NCI-H2196 (cell line): ENCODE measurements around the gene TNFSF15.

ENCODE experiments used
- DNase-seq: peaks from one replicate; lab custom pipeline; 2025; ENCODE audit not compliant: unreplicated experiment; lab: John Stamatoyannopoulos, UW

TNFSF15 gene

DNA sequence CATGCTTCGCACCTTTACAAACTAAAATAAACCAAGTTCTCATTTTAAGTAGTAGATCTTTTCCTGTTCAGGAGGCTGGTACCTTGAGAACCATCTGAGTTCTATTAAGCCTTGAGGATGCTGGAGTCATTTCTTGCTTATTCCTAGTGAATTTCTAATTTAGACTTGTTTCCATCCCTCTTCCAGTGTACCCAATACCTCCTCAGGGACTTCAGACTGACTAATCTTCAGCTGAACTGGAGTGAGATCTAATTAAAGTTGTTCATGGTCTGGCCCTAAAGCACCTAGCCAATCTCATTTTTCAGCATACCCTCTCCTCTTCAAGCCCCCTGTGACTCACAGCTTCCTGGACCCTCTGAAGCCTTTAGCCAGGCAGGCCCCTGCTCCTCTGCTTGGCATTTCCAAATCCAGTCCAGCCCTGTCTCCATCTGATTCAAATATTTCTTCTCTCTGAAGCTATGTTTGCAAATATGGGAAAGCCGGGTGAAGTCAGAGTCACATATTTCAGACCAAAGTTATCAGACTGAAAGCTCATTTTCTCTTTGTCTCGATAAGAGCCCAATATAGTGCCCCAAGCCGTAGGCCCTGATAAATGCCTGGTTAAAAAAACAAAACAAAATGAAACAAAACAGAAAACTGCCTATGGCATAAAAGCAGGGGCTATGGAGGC is 19.4 kb upstream of the TNFSF15 start:
- DNase-seq, result no peak

DNA sequence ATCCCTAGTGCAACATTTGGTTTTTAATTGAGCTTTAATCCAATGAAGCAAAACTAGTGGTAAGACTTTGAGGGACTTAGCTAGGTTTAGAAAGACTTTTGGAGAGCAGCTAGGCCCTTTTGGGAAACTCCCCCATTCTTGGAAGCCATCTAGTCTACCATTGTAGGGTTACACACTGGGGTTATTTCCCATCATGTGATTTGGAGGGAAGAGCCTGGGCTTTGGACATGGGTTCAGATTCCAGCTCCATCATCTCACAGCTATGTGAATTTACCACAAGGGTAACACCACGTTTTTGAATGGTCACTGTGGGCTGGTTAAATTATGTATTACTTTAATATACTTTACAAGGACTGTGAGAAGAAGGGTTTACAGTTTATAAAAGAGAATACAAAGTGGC is 18.3 kb upstream of the TNFSF15 start:
- DNase-seq, result no peak

DNA sequence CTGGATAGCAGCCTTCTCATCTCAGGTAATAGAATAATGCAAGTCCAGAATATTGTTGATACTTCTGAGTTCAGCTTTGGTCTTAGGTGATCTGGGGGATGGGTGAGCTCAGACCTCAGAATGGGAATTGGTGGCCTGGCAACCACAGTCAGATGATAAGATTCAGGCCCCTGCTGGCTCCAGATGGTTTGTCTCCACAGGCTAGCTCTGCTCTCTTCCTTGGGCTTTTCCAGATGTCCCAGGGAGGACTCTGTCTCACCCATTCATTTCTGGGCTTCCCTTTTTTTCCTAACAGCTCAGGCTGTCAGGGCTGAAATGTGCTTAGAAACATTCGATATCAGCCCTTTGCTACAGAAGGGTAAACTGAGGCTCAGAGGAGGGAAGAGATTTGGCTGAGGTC is 17.6 kb upstream of the TNFSF15 start:
- no peak for DNase-seq

- no peak for DNase-seq
Measured at GRCh38 chr9:114822708-114823107, 16.9 kb upstream of the TNFSF15 start.

- no peak for DNase-seq
Measured at GRCh38 chr9:114820776-114821501, 15.1 kb upstream of the TNFSF15 start.

DNA sequence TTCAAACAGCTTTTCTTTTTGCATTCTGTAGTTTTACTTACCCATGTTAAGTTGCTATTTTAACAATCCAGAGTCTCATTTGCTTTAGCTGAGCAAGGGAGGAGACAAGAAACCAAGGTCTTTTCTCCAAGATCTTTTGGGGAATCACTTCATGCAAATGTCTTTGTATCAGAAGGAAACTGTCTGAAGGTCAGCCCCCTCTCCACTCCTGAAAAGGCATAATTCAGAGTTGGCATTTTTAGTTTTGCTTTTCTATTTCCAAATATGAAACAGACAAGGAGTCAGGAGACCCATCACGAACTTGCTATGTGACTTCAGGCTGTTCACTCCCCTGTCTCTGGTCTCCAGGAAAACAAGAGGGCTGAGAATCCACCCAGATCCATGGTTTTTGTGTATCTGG is 12.3 kb upstream of the TNFSF15 start:
- DNase-seq, result no peak

DNA sequence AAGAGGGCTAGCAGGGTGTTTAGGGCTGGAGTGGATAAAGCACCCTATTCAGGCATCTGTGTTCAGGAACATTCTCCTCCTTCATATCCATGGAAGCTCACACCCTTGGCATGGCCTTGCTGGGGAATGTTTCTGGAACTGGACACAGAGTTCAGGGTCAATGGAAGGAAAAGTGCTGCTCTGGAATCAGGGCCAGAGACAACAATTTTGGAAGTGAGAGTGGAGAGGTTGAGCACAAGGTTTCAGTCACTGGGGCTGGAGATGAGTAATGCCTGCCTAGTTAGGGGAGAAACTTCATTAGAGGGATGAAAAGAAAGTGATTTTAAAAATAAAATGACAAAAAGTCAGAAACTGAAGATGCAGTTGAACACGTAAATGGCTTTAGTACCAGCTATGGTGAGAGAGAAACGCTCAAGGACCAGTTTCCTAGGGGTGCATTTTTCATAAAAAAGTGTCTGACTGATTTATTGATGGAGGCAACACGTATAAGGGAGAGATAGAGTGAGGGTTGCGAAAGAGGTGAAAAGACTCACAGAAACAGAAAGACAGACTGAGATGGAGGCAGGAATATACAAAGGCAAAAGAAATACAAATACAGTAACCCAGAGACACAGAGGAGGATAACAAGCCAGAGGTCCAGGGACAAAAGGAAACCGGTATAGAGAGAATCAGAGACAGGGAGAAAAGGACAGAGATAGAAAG is 8.0 kb upstream of the TNFSF15 start:
- DNase-seq, result no peak

GRCh38 chr9:114811966-114812636 is 6.3 kb upstream of the TNFSF15 start:
- DNase-seq, result peak; percentile 37

DNA sequence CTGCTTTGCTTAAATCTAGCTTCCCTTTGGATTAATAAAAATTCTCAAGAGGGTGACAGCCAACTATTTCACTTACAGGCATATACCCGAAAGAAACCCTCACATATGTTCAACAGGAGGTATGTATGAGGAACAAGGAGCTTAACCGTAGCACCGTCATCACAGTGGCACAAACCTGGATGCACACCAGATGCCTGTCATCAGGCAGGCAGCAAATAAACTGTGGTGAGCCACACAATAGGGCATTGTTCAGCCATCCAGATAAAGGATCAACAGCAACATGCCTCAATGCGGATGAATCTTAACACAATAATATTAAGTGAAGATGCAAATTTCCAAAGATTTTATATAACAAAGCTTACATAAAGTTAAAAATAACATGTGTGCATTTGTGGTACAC is 5.5 kb upstream of the TNFSF15 start:
- DNase-seq, result no peak

- no peak for DNase-seq
Measured at GRCh38 chr9:114810614-114811013, 4.8 kb upstream of the TNFSF15 start.

- DNase-seq, result no peak
Measured at GRCh38 chr9:114806526-114806900, 674 bp upstream of the TNFSF15 start.

DNA sequence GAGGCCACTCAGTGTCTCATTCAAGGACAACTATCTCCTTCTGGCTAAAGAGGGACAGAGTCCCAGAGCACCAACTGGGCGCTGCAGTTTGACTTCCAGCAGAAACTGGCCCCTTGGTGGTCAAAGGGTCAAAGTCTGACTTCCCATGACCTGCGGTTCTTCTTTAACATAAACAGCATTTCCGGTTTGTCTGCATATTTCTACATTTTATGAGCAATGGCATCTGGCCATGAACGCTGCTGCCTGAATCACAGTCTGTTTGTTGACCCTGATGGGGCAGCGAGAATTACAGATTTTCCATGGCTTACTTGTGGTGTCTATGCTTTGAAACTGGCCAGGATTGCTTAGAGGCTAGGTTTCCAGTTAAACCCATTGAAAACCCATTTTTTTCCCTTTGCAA is 1.3 kb downstream of the TNFSF15 start:
- peak; percentile 43 for DNase-seq

DNA sequence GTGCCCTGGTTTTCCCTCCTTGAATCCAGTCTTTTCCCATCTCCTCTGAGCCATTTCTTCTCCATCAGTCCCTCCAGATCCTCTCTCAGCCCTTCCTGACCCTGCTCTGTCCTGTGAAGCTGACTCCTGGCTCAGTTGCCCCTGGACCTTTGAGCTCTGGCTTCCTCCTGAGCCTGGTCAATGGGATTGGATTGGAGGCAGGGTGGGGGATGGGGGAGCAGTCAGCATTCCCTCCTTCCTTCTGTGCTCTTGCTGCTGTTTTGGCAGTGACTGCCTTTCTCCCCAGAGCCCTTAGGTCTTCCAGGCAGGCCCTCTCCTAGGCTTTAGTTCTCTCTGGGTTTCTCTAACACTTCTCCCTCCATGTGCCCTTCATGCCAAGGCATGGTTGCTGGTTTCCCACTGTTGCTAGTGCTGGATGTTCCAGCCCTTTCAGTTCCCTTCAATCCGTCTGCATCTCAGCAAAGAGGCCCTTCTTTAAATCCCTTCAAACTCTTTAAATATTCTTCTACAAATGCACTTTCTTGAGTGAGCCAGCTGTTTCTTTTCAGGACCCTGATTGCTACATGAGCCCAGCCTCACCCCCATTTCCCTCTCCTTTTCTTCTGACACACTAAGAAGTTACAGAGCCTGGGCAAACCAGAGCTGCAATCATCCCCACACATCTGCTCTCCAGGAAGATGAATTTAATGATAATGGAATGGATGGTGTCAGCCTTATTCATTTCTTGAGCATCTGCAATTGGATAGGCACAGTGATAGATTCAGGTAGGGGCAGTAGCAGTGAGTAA is 2.2 kb downstream of the TNFSF15 start:
- no peak for DNase-seq

- DNase-seq, result no peak
Measured at GRCh38 chr9:114799925-114800324, 5.9 kb downstream of the TNFSF15 start.

DNA sequence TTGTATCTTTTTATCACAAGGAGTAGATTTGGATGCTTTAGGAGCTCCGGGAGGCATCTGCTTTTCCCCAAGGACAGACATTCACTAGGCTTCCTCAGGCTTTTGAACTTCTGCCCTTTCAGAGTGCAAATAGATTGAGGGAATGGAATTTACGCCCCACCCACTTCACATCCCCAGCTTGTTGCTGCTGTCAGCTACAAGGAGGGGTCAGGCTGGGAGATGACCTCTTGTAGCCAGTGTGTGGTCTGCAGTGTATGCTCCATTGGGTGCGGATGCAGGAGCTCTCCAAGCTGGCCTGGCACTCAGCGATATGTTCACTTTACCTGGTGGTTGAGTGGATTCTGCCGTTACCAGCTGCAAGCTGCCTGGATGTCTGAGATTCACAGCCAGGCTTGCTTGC is 6.4 kb downstream of the TNFSF15 start:
- no peak for DNase-seq

- DNase-seq, result peak; percentile 34
Measured at GRCh38 chr9:114798780-114799427, 6.9 kb downstream of the TNFSF15 start.

GRCh38 chr9:114798101-114798500 is 7.7 kb downstream of the TNFSF15 start:
- no peak for DNase-seq

DNA sequence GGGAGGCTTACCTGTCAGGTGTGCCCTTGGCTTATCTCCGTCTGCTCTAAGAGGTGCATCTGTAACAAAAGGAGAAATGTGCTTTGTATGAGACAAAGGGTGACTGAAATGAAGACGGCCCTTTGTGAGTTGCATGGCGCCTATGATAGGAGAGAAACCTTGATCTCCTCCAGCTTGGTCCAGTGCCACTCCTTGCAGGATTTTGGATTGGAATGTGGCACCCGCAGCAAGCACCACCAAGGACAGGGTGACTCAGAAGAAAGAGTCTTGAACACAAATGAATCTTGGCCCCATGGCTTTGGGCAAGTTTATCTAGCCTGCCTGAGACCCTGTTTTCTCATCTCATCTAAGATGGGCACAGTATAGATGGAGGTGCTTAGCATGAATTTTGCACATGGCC is 13.4 kb downstream of the TNFSF15 start:
- no peak for DNase-seq

DNA sequence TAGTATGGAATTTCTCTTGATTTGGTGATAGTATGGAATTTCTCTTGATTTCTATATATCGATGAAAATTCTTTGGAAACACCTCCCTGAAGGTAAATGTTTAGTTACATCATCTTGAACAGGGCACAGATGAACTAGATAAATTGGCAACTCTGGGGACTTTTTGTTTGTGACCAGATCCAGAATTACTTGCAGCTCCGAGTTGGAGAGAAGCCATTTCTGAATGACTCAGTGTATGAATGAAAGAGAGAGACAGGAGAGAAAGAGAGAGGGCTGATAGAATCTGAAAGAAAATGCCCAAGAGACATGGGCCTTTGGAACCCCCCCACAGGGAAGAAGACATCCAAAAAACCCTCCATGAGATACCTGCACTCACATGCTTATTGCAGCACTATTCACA is 14.1 kb downstream of the TNFSF15 start:
- DNase-seq, result no peak

- no peak for DNase-seq
Measured at GRCh38 chr9:114791312-114791711, 14.5 kb downstream of the TNFSF15 start.
